Bronchial epithelial cell (primary cell): ENCODE measurements around the gene IFNLR1. TPM values are rescaled to one million over a fixed set of nuclear protein-coding genes. Genes with fewer than 3 reads are reported as not detected.

Source experiments
- DNase-seq: peaks from one replicate; pipeline ENCODE4 v3.0.0-alpha.2; 2010; ENCODE audit warnings: low read depth
- FAIRE-seq: peaks from 2 replicates; lab custom pipeline; 2011; peaks lifted over from hg19 to GRCh38; lab: Jason Lieb, UNC
- H3K27me3 ChIP-seq: 2 replicates; pipeline ENCODE4 v1.5.1; 2011; ENCODE audit warnings: low read length; ENCODE audit not compliant: control insufficient read depth, insufficient read depth
- H3K36me3 ChIP-seq: 2 replicates; pipeline ENCODE4 v1.5.1; 2011; ENCODE audit warnings: low read length; ENCODE audit not compliant: control insufficient read depth, insufficient read depth
- H3K4me3 ChIP-seq: 2 replicates; pipeline ENCODE4 v1.5.1; 2011; ENCODE audit warnings: mild to moderate bottlenecking, low read depth, low read length, control low read depth
- CTCF ChIP-seq: IDR thresholded peaks from 2 replicates; pipeline ENCODE4 v1.5.1; 2011; ENCODE audit warnings: mild to moderate bottlenecking, moderate library complexity, low read length, control low read depth, inconsistent platforms; ENCODE audit not compliant: insufficient read depth, severe bottlenecking
- total RNA-seq: library from RNA; depleted of rRNA; stranded (reverse); fragments of >200 nt; gene quantifications from 2 replicates; pipeline ENCODE4 v1.2.1, GENCODE V29; 2014

The IFNLR1 gene
- total RNA-seq, 1 donor from 2014 or later: 4.5 TPM

DNA sequence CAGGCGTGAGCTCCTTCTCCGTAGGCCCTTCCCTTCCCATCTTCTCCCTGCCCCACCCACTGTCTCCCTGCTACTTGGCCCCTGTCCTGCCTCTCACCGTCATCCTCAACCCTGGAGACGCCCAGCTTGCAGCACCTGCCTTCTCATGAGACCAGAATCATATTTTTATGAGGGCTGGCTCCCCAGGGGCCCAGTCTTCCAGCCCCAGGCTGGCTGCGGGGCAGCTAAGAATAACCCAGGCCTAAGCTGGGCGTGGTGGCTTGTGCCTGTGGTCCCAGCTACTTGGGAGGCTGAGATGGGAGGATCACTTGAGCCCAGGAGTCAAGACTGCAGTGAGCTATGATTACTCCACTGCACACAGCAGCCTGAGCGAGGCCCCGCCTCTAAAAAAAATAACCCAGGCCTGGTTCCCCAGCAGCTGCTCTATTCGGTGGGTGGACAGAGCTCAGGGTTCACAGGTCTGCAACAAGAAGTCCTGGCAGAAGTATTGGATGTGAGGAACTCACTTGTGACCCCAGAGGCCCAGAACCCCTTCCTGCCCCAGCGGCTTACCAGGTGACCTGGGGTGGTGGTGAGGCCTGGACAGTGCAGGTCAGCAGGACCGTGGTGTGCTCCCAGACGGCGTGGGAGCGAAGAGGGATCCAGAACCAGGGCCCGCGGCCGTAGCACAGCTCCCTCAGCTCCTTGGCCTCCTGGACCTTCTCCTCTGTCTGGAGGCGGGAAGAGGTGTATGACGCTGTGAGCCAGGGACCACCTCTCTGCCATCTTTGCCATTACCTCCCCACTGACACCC lies 81.5 kb downstream of the IFNLR1 start:
- DNase-seq: no peak
- no peak for FAIRE-seq

GRCh38 chr1:24104854-24105253 lies 82.2 kb downstream of the IFNLR1 start:
- DNase-seq (no peak), FAIRE-seq (no peak)
- no peaks in the 10 kb centered on the region for H3K36me3 ChIP-seq
- no peak for TF ChIP-seq CTCF
- H3K4me3 ChIP-seq: no peak overlapping the region
- no peaks in the 10 kb centered on the region for H3K27me3 ChIP-seq

More for the DNA sequence above, 81.5 kb downstream of the IFNLR1 start:
- Histone ChIP-seq H3K36me3 (no peaks in the 10 kb centered on the region), H3K4me3 (no peak overlapping the region), H3K27me3 (no peaks in the 10 kb centered on the region)
- no peak for TF ChIP-seq CTCF

Other genes starting within 250 kb of the IFNLR1 start
- 87.9 and 89.8 TPM in 2 replicates for gene PNRC2, start 227.5 kb downstream of the IFNLR1 start, total RNA-seq
- gene SRSF10, start 207.0 kb downstream of the IFNLR1 start, total RNA-seq: 52.1 and 53.4 TPM in 2 replicates
- gene MYOM3, start 75.2 kb downstream of the IFNLR1 start, total RNA-seq: under 0.01 and 0.13 TPM in 2 replicates
- 0.26 and 1.5 TPM in 2 replicates for gene IL22RA1, start 44.1 kb downstream of the IFNLR1 start, total RNA-seq
- gene GRHL3, start 132.1 kb upstream of the IFNLR1 start, total RNA-seq: 20.5 and 49.8 TPM in 2 replicates
- 5.3 and 6.8 TPM in 2 replicates for gene STPG1, start 226.5 kb upstream of the IFNLR1 start, total RNA-seq
- 21.8 and 35.8 TPM in 2 replicates for gene NIPAL3, start 228.5 kb upstream of the IFNLR1 start, total RNA-seq